LNCAP (cell line): Measurements from ENCODE around the gene GALNT1.

ENCODE experiments used
- CTCF ChIP-seq: fragments of 450-650 bp; IDR thresholded peaks from 2 replicates; pipeline ENCODE4 v1.5.1; 2017; ENCODE audit warnings: mild to moderate bottlenecking

GALNT1 gene

GRCh38 chr18:35753306-35753910 lies 171.9 kb downstream of the GALNT1 start:
- TF ChIP-seq CTCF = no peak

GRCh38 chr18:35754464-35754863 lies 172.9 kb downstream of the GALNT1 start:
- TF ChIP-seq CTCF = no peak

GRCh38 chr18:35755369-35755768 lies 173.8 kb downstream of the GALNT1 start:
- no peak for TF ChIP-seq CTCF

GRCh38 chr18:35756506-35757117 lies 175.1 kb downstream of the GALNT1 start:
- TF ChIP-seq CTCF = peak; percentile 70
